ENCODE measurements around the gene FBP1.
A peak's percentile ranks its signal among the peaks of the same experiment; 100 is the strongest.

The FBP1 gene

DNA sequence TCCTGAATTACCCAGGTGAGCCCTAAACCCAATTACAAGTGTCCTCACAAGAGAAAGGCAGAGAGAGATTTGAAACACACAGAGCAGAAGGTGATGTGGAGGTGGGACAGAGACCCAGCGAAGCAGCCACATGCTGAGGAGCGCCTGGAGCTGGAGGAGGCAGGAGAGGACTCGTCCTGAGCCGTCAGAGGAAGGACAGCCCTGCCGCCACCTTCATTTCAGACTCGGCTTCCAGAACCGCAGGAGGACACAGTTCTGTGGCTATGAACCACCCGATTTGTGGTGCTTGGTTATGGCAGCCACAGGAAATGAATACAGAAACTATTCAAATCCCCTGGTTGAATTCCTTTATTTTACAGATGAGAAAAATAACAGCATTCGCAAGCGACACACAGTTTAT lies 16.4 kb upstream of the FBP1 start:
- peak overlapping the region; percentile 33 for H3K4me3 ChIP-seq (ENCODE audit: low read depth, low read length)
- TF ChIP-seq, protein P1, sequence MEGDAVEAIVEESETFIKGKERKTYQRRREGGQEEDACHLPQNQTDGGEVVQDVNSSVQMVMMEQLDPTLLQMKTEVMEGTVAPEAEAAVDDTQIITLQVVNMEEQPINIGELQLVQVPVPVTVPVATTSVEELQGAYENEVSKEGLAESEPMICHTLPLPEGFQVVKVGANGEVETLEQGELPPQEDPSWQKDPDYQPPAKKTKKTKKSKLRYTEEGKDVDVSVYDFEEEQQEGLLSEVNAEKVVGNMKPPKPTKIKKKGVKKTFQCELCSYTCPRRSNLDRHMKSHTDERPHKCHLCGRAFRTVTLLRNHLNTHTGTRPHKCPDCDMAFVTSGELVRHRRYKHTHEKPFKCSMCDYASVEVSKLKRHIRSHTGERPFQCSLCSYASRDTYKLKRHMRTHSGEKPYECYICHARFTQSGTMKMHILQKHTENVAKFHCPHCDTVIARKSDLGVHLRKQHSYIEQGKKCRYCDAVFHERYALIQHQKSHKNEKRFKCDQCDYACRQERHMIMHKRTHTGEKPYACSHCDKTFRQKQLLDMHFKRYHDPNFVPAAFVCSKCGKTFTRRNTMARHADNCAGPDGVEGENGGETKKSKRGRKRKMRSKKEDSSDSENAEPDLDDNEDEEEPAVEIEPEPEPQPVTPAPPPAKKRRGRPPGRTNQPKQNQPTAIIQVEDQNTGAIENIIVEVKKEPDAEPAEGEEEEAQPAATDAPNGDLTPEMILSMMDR (conservative IDR thresholded peaks at IDR 0.05; ENCODE audit: low read depth, low read length), result no peak
- no peak for DNase-seq (ENCODE audit: low read depth)

DNA sequence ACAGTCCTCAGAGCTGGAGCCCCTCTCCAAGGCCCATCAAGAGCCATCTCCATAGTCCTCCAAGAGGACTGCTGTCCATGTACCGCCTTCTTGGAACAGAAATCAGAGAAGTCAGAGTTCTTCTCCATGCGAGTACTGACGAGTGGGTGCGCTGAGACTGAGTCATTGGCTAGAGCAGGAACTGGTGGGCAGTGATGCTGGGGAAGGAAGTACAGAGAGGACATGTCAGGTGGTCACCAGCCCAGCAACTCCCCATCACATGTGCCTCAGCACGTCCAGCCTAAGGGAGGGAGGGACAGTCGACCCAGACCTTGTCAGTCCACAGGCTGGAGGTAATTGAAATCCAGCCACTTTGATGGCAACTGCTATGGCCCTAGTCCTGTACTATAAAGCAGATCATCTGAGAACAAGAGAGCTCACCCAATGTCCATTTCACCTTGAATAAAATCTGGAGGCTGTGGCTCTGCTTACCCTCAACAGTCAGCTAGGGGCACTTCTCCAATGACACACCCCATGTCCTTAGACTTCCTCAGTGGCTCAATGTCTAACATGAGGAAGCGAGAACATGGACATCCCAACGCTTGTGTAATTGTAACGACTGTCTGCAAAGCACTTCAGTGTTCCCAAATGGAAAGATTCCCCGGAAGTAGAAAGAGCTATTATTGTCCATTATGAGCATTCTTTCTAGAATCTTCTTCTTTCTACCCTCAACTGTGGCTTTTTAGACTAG lies 15.0 kb upstream of the FBP1 start:
- H3K4me3 ChIP-seq (ENCODE audit: low read depth, low read length), result no peak overlapping the region
- DNase-seq (ENCODE audit: low read depth), result no peak
- TF ChIP-seq, protein P1 (conservative IDR thresholded peaks at IDR 0.05; ENCODE audit: low read depth, low read length), result no peak

DNA sequence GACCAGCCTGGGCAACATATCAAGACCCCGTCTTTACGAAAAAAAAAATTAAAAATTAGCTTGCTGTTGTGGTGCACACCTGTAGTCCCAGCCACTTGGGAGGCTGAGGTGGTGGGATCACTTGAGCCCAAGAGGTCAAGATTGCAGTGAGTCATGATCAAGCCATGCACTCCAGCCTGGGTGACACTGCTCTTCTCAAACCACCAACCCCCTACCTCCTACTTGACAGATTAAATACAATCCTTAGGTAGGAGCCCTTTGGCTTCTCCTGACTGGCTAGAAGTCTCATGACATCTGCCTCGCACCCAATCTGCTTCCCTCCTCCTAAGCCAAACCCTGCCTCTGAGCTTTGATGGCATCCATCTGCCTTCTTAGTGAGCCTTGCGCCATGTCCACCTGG lies 11.6 kb upstream of the FBP1 start:
- H3K4me3 ChIP-seq (ENCODE audit: low read depth, low read length), result no peak overlapping the region
- no peak for DNase-seq (ENCODE audit: low read depth)
- TF ChIP-seq, protein P1 (conservative IDR thresholded peaks at IDR 0.05; ENCODE audit: low read depth, low read length), result no peak

DNA sequence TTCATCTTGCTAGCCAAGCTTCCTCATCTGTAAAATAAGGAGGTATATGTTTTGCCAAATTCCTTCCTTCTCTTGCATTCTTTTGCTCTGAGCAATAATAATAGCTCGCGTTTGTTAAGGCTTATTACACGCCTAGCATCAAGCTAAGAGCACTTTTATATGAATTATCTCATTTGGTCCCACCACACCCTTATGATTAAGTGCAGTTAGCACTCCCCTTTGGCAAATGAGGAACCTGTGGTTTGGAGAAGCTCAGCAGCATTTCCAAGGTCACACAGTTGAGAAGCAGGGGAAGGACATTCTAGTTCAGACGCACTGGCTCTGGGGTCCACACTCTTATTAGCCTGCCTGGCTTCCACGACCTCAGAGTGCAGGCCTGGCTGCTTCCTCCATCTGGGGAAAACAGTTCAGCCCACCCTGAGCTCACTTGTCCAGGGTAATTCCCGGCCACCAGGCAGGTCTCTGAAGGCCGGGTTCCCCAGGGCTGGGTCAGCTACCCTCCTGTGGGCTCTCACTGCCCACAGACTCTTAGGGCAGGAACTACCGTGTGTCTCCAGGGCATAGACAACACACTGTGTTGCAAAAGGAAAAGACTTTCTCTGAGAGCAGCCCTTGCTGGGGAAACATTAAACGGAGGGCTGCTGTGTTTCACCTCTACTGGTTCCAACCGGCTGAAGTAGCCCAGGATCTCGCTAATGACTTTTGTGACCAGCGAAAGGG lies 9.9 kb upstream of the FBP1 start:
- DNase-seq (ENCODE audit: low read depth), result peak; percentile 38
- H3K4me3 ChIP-seq (ENCODE audit: low read depth, low read length), result no peak overlapping the region
- TF ChIP-seq, protein P1 (conservative IDR thresholded peaks at IDR 0.05; ENCODE audit: low read depth, low read length), result no peak

DNA sequence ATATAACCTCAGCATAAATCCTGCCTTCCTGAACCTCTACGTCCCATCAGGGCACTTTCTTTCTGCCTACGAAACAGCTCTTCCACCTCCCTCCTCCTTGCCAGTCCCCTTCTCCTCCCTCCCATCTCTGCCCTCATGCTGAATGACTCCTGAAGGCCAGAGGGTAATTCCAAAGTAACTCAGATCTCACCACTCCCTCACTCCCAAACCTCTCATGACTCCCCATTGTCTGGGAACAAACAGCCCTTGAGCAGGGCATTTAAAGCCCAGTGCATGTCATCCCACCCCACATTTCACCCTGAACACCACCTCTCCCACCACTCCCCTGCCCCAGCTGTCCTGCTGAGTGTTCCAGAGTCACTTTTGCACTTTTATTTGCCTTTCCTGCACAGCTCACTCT lies 8.9 kb upstream of the FBP1 start:
- no peak for DNase-seq (ENCODE audit: low read depth)
- TF ChIP-seq, protein P1 (conservative IDR thresholded peaks at IDR 0.05; ENCODE audit: low read depth, low read length), result no peak

DNA sequence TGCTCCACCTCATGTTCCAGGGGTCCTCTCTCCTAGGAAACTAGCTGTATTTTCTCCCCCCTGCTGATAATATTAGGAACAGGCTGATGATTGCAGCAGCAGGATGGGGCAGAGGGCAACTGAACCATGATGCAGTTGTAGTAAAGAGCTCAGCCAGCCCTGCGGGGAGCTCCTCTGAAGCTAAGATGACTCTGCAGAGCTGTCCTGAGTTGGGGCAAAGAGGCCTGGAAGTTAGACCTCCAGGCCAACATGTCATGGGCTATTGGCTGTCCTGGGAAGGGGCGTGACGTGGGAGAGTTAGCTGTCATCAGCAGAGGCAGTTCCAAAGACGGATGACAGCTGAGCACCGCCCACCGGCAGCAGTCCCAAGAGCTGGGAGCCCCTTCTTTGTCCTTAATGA lies 6.6 kb upstream of the FBP1 start:
- DNase-seq (ENCODE audit: low read depth), result peak; percentile 45
- TF ChIP-seq, protein P1 (conservative IDR thresholded peaks at IDR 0.05; ENCODE audit: low read depth, low read length), result no peak
- H3K4me3 ChIP-seq (ENCODE audit: low read depth, low read length), result no peak overlapping the region

More for the DNA sequence above, 8.9 kb upstream of the FBP1 start:
- H3K4me3 ChIP-seq (ENCODE audit: low read depth, low read length), result no peak overlapping the region
